K562 (cell line): ENCODE results near the gene EIF5A2. TPM values are rescaled to one million over a fixed set of nuclear protein-coding genes. Genes with fewer than 3 reads are reported as not detected.

Experiments
- ATAC-seq: fragments of 200-7000 bp; cut with Tn5 transposase; 3 replicates; pipeline ENCODE4 v1.9.1; 2020; ENCODE audit warnings: moderate library complexity
- Bru-seq: library from RNA; stranded (reverse); fragments of 400-500 nt; gene quantifications from one replicate; lab custom pipeline; 2021; lab: Mats Ljungman, UMichigan
- BruChase-seq, 2 experiments: library from RNA; stranded (reverse); fragments of 400-500 nt; gene quantifications; one replicate each; lab custom pipeline; 2021; lab: Mats Ljungman, UMichigan
- BruUV-seq: library from RNA; stranded (reverse); fragments of 400-500 nt; replicated peaks from 2 replicates; lab custom pipeline; 2021; lab: Mats Ljungman, UMichigan
- CTCF ChIA-PET: fragments of 300-600 bp; formaldehyde crosslinking; extraction: SDS; loops from one replicate; lab custom pipeline; 2021; ENCODE audit warnings: low intra/inter-chr PET ratio; lab: Yijun Ruan, JAX
- POLR2A ChIA-PET: fragments of 300-600, 350-650 bp; sonication (Branson Sonifier 250); formaldehyde crosslinking; extraction: SDS; loops from one replicate; lab custom pipeline; 2021; ENCODE audit warnings: antibody characterized with exemption, inconsistent platforms; lab: Yijun Ruan, JAX
- DNase-seq, 4 experiments: peaks; one replicate each; pipeline versions ENCODE4 v3.0.0 to v3.0.0-alpha.2; 2011 to 2018; ENCODE audit warnings: low spot score in 3 of 4, mixed read lengths in 3 of 4; ENCODE audit errors: extremely low read depth in 1 of 4
- FAIRE-seq: peaks from 2 replicates; lab custom pipeline; 2011; peaks lifted over from hg19 to GRCh38; lab: Jason Lieb, UNC
- H2AFZ ChIP-seq: 2 replicates; pipeline ENCODE4 v1.6.0; 2011; ENCODE audit warnings: low read depth, low read length, control low read depth, inconsistent platforms
- H3K27ac ChIP-seq: fragments of 200-600 bp; 3 replicates; pipeline ENCODE4 v1.8.0; 2011; ENCODE audit warnings: low read depth, mild to moderate bottlenecking, control low read depth, inconsistent platforms, low read length, moderate library complexity, mixed read lengths; ENCODE audit errors: extremely low read depth
- H3K27me3 ChIP-seq, 2 experiments: fragments of 300-600 bp in 1 of 2; 2 replicates in 1 of 2; 3 replicates in 1 of 2; pipeline versions ENCODE4 v1.6.0 to v1.8.0; 2011; ENCODE audit warnings: inconsistent platforms in 2 of 2, low read length in 2 of 2, mild to moderate bottlenecking in 1 of 2, mixed read lengths in 1 of 2, moderate library complexity in 1 of 2; ENCODE audit not compliant: control insufficient read depth in 2 of 2, insufficient read depth in 2 of 2
- H3K36me3 ChIP-seq: fragments of 300-600 bp; 3 replicates; pipeline ENCODE4 v1.8.0; 2011; ENCODE audit warnings: mild to moderate bottlenecking, low read length, inconsistent platforms; ENCODE audit not compliant: control insufficient read depth, insufficient read depth
- H3K4me1 ChIP-seq, 2 experiments: fragments of 200-600 bp in 1 of 2; replicated peaks in 1 of 2; 2 replicates in 1 of 2; 3 replicates in 1 of 2; pipeline versions ENCODE4 v1.5.1 to v1.8.0; 2011; ENCODE audit warnings: inconsistent platforms in 2 of 2, low read length in 2 of 2, mild to moderate bottlenecking in 1 of 2, mixed read lengths in 1 of 2, moderate library complexity in 1 of 2; ENCODE audit not compliant: control insufficient read depth in 2 of 2, insufficient read depth in 2 of 2
- H3K4me2 ChIP-seq: 2 replicates; pipeline ENCODE4 v1.6.1; 2011; ENCODE audit warnings: low read length, control low read depth, inconsistent platforms, mixed read lengths; ENCODE audit not compliant: insufficient read depth
- H3K4me3 ChIP-seq: fragments of 200-600 bp; sonication (generic), shearing (Covaris generic); 2 replicates; pipeline ENCODE4 v1.5.1; 2016; ENCODE audit warnings: control low read depth, inconsistent platforms
- H3K79me2 ChIP-seq: fragments of 200-600 bp; 3 replicates; pipeline ENCODE4 v1.8.0; 2011; ENCODE audit warnings: low read length, inconsistent platforms; ENCODE audit not compliant: control insufficient read depth, insufficient read depth
- H3K9ac ChIP-seq, 2 experiments: 2 replicates each; pipeline versions ENCODE4 v1.6.0 to v1.6.1; 2011; ENCODE audit warnings: low read depth in 2 of 2, low read length in 2 of 2, control low read depth in 1 of 2, inconsistent platforms in 1 of 2, mild to moderate bottlenecking in 1 of 2, mixed read lengths in 1 of 2; ENCODE audit not compliant: insufficient read depth in 1 of 2
- H3K9me1 ChIP-seq: one replicate; pipeline ENCODE4 v1.6.0; 2011; ENCODE audit warnings: inconsistent platforms, mild to moderate bottlenecking, low read length, moderate library complexity; ENCODE audit not compliant: control insufficient read depth, insufficient read depth
- H3K9me3 ChIP-seq: replicated peaks from 2 replicates; pipeline ENCODE4 v1.5.1; 2011; ENCODE audit warnings: low read depth, low read length, inconsistent platforms; ENCODE audit not compliant: control insufficient read depth, insufficient read depth
- H4K20me1 ChIP-seq: replicated peaks from 2 replicates; pipeline ENCODE4 v1.6.1; 2011; ENCODE audit warnings: low read length, inconsistent platforms, mixed read lengths; ENCODE audit not compliant: control insufficient read depth, insufficient read depth
- HDAC2 ChIP-seq: fragments of 450-650 bp; IDR thresholded peaks from 2 replicates; pipeline ENCODE4 v1.6.1; 2016; ENCODE audit warnings: mild to moderate bottlenecking
- MED1 ChIP-seq: sonication (generic); formaldehyde crosslinking; IDR thresholded peaks from 2 replicates; pipeline ENCODE4 v1.8.1; 2023; ENCODE audit warnings: missing genetic modification reagents, borderline replicate concordance
- NCOR1 ChIP-seq: fragments of 450-650 bp; IDR thresholded peaks from 2 replicates; pipeline ENCODE4 v1.6.1; 2016; ENCODE audit warnings: mild to moderate bottlenecking, moderate library complexity
- STAG1 ChIP-seq: sonication (generic); formaldehyde crosslinking; IDR thresholded peaks from 2 replicates; pipeline ENCODE4 v1.5.0; 2020; ENCODE audit warnings: missing genetic modification reagents, borderline replicate concordance
- ZBTB40 ChIP-seq, 2 experiments: fragments of 450-650 bp in 1 of 2; sonication (generic) in 1 of 2; formaldehyde crosslinking in 1 of 2; IDR thresholded peaks; 2 replicates each; pipeline versions ENCODE4 v1.7.1 to v1.9.0; 2016 to 2022; ENCODE audit warnings: inconsistent platforms in 1 of 2, mild to moderate bottlenecking in 1 of 2, missing genetic modification reagents in 1 of 2
- WGBS: fragments of 100-300 bp; shearing (Covaris generic); methylation state at CpG from one replicate; pipeline ENCODE4 v1.1.6; 2016; ENCODE audit warnings: low coverage, mixed read lengths; ENCODE audit not compliant: insufficient coverage; ENCODE audit errors: missing lambda C conversion rate; 5-methylcytosine and 5-hydroxymethylcytosine counted together
- in situ Hi-C: fragments of 300-500 bp; cut with MboI; formaldehyde crosslinking; loops from 4 replicates; pipeline ENCODE4 v1.15.0; 2018; ENCODE audit warnings: inconsistent platforms, mixed read lengths
- intact Hi-C: fragments of 100-400 bp; cut with micrococcal nuclease; formaldehyde crosslinking; loops from 2 replicates; pipeline ENCODE4 v1.14.2; 2022
- long read RNA-seq, 3 experiments: library from polyadenylated mRNA in 2 of 3; library from RNA in 1 of 3; unstranded in 2 of 3; stranded (forward) in 1 of 3; transcript quantifications; one replicate each; pipeline ENCODE4 v2.0.0, GENCODE V29; 2019 to 2022
- polyA minus RNA-seq, 3 experiments: library from RNA; depleted of rRNA, polyadenylated mRNA; stranded (reverse); fragments of >200 nt; gene quantifications; 2 replicates each; pipeline ENCODE4 v1.2.3, GENCODE V29; 2011
- polyA plus RNA-seq, 8 experiments: library from polyadenylated mRNA; depleted of rRNA in 4 of 8; stranded (reverse) in 5 of 8; unstranded in 3 of 8; fragments of >200 nt; fragmentation: Nextera tagmentation in 2 of 8; fragmentation: Illumina TruSeq in 1 of 8; extraction: Ambion mirVana in 2 of 8; extraction: Trizol in 1 of 8; gene quantifications; 2 replicates each; pipeline versions ENCODE4 v1.2.1 to v1.2.3, GENCODE V29; 2011 to 2014; ENCODE audit warnings: inconsistent platforms in 1 of 8, missing spikeins in 1 of 8
- total RNA-seq, 7 experiments: library from RNA; depleted of rRNA in 6 of 7; stranded (reverse); fragments of >200 nt in 6 of 7; fragmentation: Illumina TruSeq in 2 of 7; extraction: Trizol in 2 of 7; gene quantifications; 2 replicates each; pipeline versions ENCODE4 v1.2.1 to v1.2.3, GENCODE V29; 2011 to 2021; ENCODE audit warnings: low replicate concordance in 1 of 7

The EIF5A2 gene
- total RNA-seq (2011; cell fraction: chromatin; rRNA removed; ENCODE audit: low replicate concordance) = 2.8 and 5.8 TPM in 2 replicates
- 1.8 TPM in 2 replicates for total RNA-seq (2011; cell fraction: nucleolus; rRNA removed)
- total RNA-seq (2011; cell fraction: nucleoplasm; rRNA removed) = 2.3 and 6.8 TPM in 2 replicates
- total RNA-seq (2014; rRNA removed) (3.7 and 3.9 TPM in 2 replicates), total RNA-seq (2014; rRNA removed; fragmentation: Illumina TruSeq; extraction: Trizol) (15.9 and 23.5 TPM in 2 replicates), total RNA-seq (2015; rRNA removed; fragmentation: Illumina TruSeq; extraction: Trizol) (9.0 and 9.6 TPM in 2 replicates), total RNA-seq (2021) (18.2 and 21.0 TPM in 2 replicates), polyA plus RNA-seq (2011; rRNA removed) (10.7 and 17.6 TPM in 2 replicates), polyA plus RNA-seq (2014; fragmentation: Illumina TruSeq; extraction: Trizol) (13.9 and 15.6 TPM in 2 replicates), polyA plus RNA-seq (2014; fragmentation: Nextera tagmentation; extraction: Ambion mirVana) (10 to 100 TPM; 17.9 to 18.3 TPM), polyA plus RNA-seq (2014; rRNA removed) (9.5 and 10.8 TPM in 2 replicates), polyA minus RNA-seq (2011; rRNA and poly(A)+ RNA removed) (19.7 and 23.8 TPM in 2 replicates), Bru-seq, nascent RNA (percentile 77 among the genes with signal in this experiment), BruChase-seq, experiment 1, labeled RNA remaining after a 2-hour chase (percentile 71 among the genes with signal in this experiment), BruChase-seq, experiment 2, labeled RNA remaining after a 6-hour chase (percentile 74 among the genes with signal in this experiment)
- polyA plus RNA-seq (2011; cell fraction: cytosol; rRNA removed) = 2.7 and 2.8 TPM in 2 replicates
- 1.1 and 2.1 TPM in 2 replicates for polyA plus RNA-seq (2011; cell fraction: nucleus; rRNA removed)
- polyA plus RNA-seq (2012) = 12.8 and 15.1 TPM in 2 replicates
- 4.6 and 4.9 TPM in 2 replicates for polyA minus RNA-seq (2011; cell fraction: cytosol; rRNA and poly(A)+ RNA removed)
- polyA minus RNA-seq (2011; cell fraction: nucleus; rRNA and poly(A)+ RNA removed) = 1.5 and 2.7 TPM in 2 replicates
- long read RNA-seq, experiment 1, full-length matches to known transcripts = 56 of 70 reads
- long read RNA-seq, experiment 1, partial matches to known transcripts = 4 of 70 reads
- long read RNA-seq, experiment 1, other reads (novel, unspliced or antisense) = 10 of 70 reads
- long read RNA-seq, experiment 2, full-length matches to known transcripts = 5 of 13 reads
- long read RNA-seq, experiment 2, partial matches to known transcripts = 0 of 13 reads
- long read RNA-seq, experiment 2, other reads (novel, unspliced or antisense) = 8 of 13 reads
- long read RNA-seq, experiment 3, full-length matches to known transcripts = 18 of 21 reads
- long read RNA-seq, experiment 3, partial matches to known transcripts = 2 of 21 reads
- long read RNA-seq, experiment 3, other reads (novel, unspliced or antisense) = 1 of 21 reads

- ChIA-PET POLR2A (interaction anchor here (0.6 to 1.5 kb wide), 9 partner anchors 18 to 1145 kb away, joined by 3 to 7 read pairs (median 3); partner anchors contain the start of gene RPL22L1), CTCF (no interaction called here)
- FAIRE-seq (peak; percentile 85), DNase-seq (peak; percentile 97 to 99 (median 99)), ATAC-seq (peak; percentile 97)
- H3K9me3 ChIP-seq = peaks cover 11% of the 10 kb centered on the region
- H3K9ac ChIP-seq = peak within 1 kb of the TSS; percentile 66 to 92
- peak within 1 kb of the TSS; percentile 93 for H3K4me2 ChIP-seq
- H2AFZ ChIP-seq = peak within 1 kb of the TSS; percentile 94
- H3K4me3 ChIP-seq = peak within 1 kb of the TSS; percentile 77
- peaks cover 3% of the 10 kb centered on the region for H3K9me1 ChIP-seq
- intact Hi-C loops (loop anchor here (1.0 kb wide), 1 partner anchor 38 kb away; the partner anchor contains the start of gene RPL22L1), in situ Hi-C loops (no loop called here)
- BruUV-seq = no TSS peak
- no peaks in the 10 kb centered on the region for H3K27me3 ChIP-seq
- H3K27ac ChIP-seq = peak within 1 kb of the TSS; percentile 84
- H3K36me3 ChIP-seq = peaks cover 7% of the 10 kb centered on the region; the same call in 1 of the 3 replicates
- 24% methylated on average over 66 of the region's 73 CpGs for WGBS
- peaks cover 20% of the 10 kb centered on the region for H3K79me2 ChIP-seq
- H4K20me1 ChIP-seq = no peaks in the 10 kb centered on the region
- peaks cover 2 to 14% of the 10 kb centered on the region in 2 experiments; a peak in 3 of 5 replicates for H3K4me1 ChIP-seq
- TF ChIP-seq MED1 (CRISPR knock-in tag) (no peak), ZBTB40 (IDR thresholded peaks at IDR 0.05) (peak; percentile 71), ZBTB40 (CRISPR knock-in tag; IDR thresholded peaks at IDR 0.05) (no peak), NCOR1 (0 out of 2 replicates have a peak, but pooled peaks have one; percentile 18), HDAC2 (no peak; the same call in 1 of the 2 replicates), STAG1 (CRISPR knock-in tag) (no peak)
Observed at GRCh38 chr3:170908235-170909116, at the start of gene EIF5A2. EIF5A2 (minus strand) TSS chr3:170908637; CDS start chr3:170907806, 831 bp downstream.
